NCI-H2227 (cell line): ENCODE results near the gene AANAT.

Source experiments
- DNase-seq: peaks from one replicate; lab custom pipeline; 2025; ENCODE audit not compliant: unreplicated experiment; lab: John Stamatoyannopoulos, UW

The AANAT gene

GRCh38 chr17:76467809-76468633, 618 bp downstream of the AANAT start:
- no peak for DNase-seq

DNA sequence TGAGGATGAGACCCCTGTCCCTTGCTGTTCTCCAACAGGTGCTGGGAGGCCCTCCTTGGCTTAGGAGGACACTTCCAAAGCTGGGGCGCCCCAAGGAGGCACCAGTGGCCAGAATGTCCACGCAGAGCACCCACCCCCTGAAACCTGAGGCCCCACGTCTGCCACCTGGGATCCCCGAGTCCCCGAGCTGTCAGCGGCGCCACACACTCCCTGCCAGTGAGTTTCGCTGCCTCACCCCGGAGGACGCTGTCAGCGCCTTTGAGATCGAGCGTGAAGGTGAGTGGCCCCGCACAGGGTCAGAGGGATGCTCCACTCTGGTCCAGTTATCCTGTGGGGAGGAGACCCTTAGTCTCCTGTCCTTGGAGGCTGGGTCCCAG, 1.2 kb downstream of the AANAT start:
- DNase-seq = no peak

- no peak for DNase-seq
These were observed 1.9 kb downstream of the AANAT start for GRCh38 chr17:76469076-76469990.

DNA sequence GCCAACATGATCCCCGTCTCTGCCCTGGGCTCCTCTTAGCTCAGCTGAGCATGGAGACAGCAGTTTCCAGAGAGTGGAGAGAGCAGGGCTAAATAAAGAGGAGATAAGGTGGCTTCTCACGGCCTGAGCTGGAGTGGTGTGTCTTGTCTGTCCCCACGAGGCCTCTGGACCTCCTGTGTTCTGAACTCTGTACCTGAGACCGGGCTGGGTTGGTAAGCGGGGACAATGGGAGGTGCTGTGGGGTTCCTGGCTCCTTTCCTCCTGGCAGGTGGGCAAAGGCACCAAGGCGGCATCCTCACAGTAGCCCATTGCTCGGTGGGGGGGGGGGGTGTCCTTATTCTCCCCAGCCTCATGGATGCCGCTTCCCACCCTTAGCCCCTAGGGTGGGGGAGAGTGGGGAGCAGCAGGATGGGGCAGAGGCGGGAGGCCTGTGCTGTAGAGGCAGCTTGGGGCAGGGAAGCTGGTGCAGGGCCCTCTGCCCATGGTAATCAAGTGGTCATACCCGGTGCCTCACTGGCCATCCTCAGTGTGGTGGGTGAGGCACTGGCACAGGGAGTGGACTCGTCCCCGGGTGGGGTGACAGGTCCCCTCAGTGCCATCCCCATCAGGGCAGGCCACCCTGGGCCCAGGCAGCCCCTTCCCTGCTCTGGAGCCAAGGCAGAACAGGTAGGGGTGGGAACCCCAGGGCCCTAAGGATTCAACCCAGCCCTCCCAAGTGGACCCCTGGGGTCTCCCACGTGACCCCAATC, 2.8 kb downstream of the AANAT start:
- no peak for DNase-seq

DNA sequence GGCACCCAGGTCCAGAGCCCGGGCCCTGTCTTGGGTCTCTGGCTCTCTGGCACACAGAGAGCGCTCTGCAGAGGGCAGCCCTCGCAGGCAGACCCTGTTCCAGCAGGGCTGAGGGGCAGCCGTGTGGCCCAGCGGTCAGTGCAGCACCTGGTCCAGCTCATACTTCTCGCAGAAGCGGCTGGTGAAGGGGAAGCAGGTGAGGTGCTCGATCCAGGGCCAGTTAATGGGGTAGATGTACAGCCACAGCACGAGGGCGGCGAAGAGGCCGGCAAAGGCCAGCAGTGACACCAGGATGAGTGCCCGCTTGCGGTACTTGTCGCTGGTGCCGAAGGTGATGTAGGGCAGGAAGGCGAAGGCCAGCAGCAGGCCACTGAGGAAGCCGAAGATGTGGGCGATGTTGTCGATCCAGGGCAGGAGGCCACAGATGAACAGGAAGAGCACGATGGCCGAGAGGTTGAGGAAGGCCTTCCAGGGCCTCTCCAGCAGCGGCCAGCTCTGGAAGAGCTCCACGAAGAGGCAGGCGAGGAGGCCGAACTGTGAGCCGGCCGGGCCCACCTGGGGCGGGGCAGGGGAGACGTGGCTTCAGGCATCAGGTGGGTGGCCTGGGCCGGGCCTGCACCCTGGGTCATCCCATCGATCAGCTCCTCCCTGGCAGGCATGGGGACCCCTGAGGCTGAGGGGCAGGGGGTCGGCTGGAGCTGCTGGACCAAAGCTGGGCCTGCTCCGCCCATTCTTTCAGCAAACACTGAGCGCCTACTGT, 4.3 kb downstream of the AANAT start:
- DNase-seq = no peak

- no peak for DNase-seq
These were observed 4.8 kb downstream of the AANAT start for GRCh38 chr17:76472258-76472645.

DNA sequence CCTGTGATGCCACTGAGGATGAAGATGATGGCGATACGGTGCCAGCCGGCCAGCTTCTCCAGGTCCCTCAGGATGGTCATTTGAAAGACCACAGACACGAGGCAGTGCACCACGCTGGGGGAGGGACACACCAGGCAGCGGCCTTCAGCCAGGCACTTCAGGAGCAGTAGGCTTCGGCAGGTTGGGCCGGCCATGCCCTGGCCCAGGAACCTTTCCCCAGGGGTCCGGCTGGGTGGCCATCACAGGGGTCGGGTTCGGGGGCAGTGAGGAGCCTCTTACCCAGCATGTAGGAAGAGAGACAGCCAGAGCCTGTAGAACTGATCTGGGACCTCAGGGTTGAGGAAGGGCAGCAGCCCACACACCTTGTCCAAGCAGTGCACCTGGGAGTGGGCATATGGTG, 5.3 kb downstream of the AANAT start:
- DNase-seq = no peak

- DNase-seq = no peak
These were observed 6.2 kb downstream of the AANAT start for GRCh38 chr17:76473541-76473985.

DNA sequence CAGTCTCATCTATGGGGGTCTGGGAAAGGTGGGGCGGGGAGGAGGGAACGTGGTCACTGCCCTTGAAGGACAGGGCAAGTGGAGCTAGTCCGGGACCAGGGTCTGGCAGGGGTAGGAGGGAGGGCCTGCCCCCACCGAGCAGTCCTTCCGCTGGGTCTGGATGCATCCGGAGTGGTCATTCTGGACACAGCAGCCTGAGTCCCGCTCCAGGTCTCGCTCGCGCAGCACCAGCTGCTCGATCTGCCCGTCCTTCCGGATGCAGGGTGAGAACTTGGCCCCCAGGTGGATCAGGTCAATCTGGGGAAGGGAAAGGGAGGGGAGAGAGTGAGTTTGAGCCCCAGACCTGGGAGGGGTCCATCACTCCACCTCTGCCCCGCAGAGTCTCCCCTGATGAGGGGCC, 6.8 kb downstream of the AANAT start:
- no peak for DNase-seq

- no peak for DNase-seq
These were observed 7.5 kb downstream of the AANAT start for GRCh38 chr17:76474894-76475293.

DNA sequence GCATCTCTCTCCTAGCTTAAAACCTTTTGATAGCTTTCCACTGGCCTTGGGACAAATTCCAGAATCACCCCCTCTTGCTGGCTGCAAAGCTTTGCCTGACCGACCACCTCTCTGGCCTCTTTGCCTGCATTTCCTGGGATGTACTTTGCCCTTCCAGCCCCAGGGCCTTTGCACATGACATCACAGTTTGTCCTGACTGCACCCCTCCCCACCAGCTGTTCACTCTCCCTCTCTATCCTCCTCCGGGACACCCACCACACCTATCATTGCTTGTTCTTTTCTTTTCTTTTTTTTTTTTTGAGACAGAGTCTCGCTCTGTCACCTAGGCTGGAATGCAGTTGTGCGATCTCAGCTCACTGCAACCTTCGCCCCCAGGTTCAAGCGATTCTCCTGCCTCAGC, 7.9 kb downstream of the AANAT start:
- no peak for DNase-seq

GRCh38 chr17:76476736-76477135, 9.3 kb downstream of the AANAT start:
- DNase-seq = no peak

DNA sequence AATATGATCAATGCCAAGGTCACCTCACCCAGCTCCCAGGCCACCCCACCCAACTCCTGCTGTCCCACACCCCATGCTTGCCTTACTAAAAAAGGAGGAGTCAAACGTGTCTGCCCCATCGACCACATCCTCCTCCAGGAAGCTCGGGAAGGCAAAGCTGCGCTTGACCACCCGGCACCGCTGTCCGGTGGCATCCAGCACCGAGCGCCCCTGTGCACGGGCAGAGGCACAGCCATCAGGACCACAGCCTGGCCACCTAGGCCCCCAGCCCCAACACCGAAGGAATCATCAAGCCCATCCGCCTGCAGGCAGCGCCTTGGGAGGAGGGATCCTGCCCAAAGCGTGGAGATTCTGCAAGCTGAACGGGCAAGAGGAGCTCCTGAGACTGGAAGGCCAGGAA, 10.2 kb downstream of the AANAT start:
- no peak for DNase-seq

GRCh38 chr17:76478097-76478496, 10.7 kb downstream of the AANAT start:
- DNase-seq = no peak

- no peak for DNase-seq
These were observed 11.5 kb downstream of the AANAT start for GRCh38 chr17:76478730-76479514.

DNA sequence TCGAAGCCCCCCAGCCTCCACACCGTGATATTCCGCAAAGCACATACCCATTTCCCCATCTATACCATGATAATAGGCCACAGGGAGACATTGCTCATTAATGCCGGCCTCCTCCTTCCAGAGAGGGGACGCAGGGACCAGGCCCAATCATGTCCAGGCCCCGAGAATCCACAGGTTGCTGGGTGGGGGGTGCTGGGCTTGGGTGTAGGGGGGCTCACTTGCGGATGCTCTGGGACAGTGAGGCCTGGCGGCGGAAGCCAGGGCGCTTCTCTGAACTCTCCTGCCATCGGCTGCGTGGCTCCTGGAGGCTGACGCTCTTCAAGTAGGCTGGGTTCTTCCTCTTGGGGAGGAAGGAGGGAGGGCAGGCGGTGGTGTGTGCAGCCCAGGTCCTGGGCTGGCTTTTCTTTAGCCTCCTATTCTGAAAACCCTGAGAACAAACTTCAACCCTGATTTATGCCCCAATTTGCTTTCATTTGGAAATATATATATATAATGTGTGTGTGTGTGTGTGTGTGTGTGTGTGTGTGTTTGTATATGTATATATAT, 12.2 kb downstream of the AANAT start:
- no peak for DNase-seq

DNA sequence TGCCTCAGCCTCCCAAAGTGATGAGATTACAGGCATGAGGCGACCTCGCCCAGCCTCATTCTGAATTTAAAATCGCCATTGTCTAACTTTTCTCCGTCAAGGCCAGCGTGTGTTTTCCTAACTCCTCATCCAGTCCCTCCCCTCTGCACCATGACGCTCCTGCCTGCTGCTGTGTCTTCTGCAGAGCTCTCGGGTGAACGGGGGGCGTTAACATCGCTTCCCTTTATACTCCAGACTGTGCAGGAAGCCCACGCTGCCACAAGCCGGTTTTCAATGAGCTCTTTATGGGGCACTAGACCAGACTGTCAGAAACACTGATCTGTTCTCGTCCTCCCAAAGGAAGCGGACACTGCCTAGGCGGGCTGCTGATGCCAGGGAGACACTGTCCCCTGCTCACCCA, 13.2 kb downstream of the AANAT start:
- DNase-seq = peak; percentile 72

- no peak for DNase-seq
These were observed 13.8 kb downstream of the AANAT start for GRCh38 chr17:76481071-76481655.

GRCh38 chr17:76484228-76484725, 16.9 kb downstream of the AANAT start:
- DNase-seq = no peak
